ENCODE data around the gene PFKFB3.
"Not testable (repeated sequence)": the region's sequence is repeated elsewhere in the genome, so short reads cannot be mapped to it uniquely, and the experiment has no call there.

GRCh38 chr10:6296425-6296824 is 93.7 kb downstream of the PFKFB3 start:
- TF ChIP-seq EZH2phosphoT487 (IDR thresholded peaks at IDR 0.05; ENCODE audit: low read depth, severe bottlenecking, unreplicated experiment); CTCF (IDR thresholded peaks at IDR 0.05; ENCODE audit: poor library complexity): not testable (repeated sequence)
